HG02938 (cell line): Measurements from ENCODE around the gene SLITRK6.
A peak's percentile ranks its signal among the peaks of the same experiment; 100 is the strongest.
"Not testable (repeated sequence)": the region's sequence is repeated elsewhere in the genome, so short reads cannot be mapped to it uniquely, and the experiment has no call there.

ENCODE experiments used
- ATAC-seq: cut with Tn5 transposase; IDR thresholded peaks from one replicate; pipeline ENCODE4 v1.9.1; 2021; ENCODE audit warnings: mild to moderate bottlenecking, moderate library complexity; ENCODE audit not compliant: unreplicated experiment

SLITRK6 gene

GRCh38 chr13:85799097-85799582 is at the start of gene SLITRK6:
SLITRK6 (minus strand) TSS chr13:85799419; CDS start chr13:85796508, 2,911 bp downstream.
- ATAC-seq, result no peak

- no peak for ATAC-seq
Observed at GRCh38 chr13:85847012-85847411, 47.8 kb upstream of the SLITRK6 start.

- no peak for ATAC-seq
Observed at GRCh38 chr13:85841427-85841826, 42.2 kb upstream of the SLITRK6 start.

- no peak for ATAC-seq
Observed at GRCh38 chr13:85833921-85834320, 34.7 kb upstream of the SLITRK6 start.

GRCh38 chr13:85828094-85828684 is 29.0 kb upstream of the SLITRK6 start:
- ATAC-seq, result no peak

- ATAC-seq, result no peak
Observed at GRCh38 chr13:85825454-85825853, 26.2 kb upstream of the SLITRK6 start.

GRCh38 chr13:85823832-85824231 is 24.6 kb upstream of the SLITRK6 start:
- ATAC-seq, result no peak

- no peak for ATAC-seq
Observed at GRCh38 chr13:85819513-85819912, 20.3 kb upstream of the SLITRK6 start.

- no peak for ATAC-seq
Observed at GRCh38 chr13:85816413-85816812, 17.2 kb upstream of the SLITRK6 start.

GRCh38 chr13:85812282-85812681 is 13.1 kb upstream of the SLITRK6 start:
- no peak for ATAC-seq

- ATAC-seq, result no peak
Observed at GRCh38 chr13:85808811-85809210, 9.6 kb upstream of the SLITRK6 start.

GRCh38 chr13:85806553-85807175 is 7.4 kb upstream of the SLITRK6 start:
- ATAC-seq, result peak; percentile 92

- ATAC-seq, result no peak
Observed at GRCh38 chr13:85798556-85798955, 663 bp downstream of the SLITRK6 start.

- ATAC-seq, result no peak
Observed at GRCh38 chr13:85797311-85797710, 1.9 kb downstream of the SLITRK6 start.

- ATAC-seq, result no peak
Observed at GRCh38 chr13:85785205-85785604, 14.0 kb downstream of the SLITRK6 start.

GRCh38 chr13:85772367-85772766 is 26.9 kb downstream of the SLITRK6 start:
- ATAC-seq, result no peak

GRCh38 chr13:85771856-85772255 is 27.4 kb downstream of the SLITRK6 start:
- no peak for ATAC-seq

GRCh38 chr13:85768946-85769345 is 30.3 kb downstream of the SLITRK6 start:
- no peak for ATAC-seq

GRCh38 chr13:85755123-85755522 is 44.1 kb downstream of the SLITRK6 start:
- ATAC-seq, result no peak

- ATAC-seq, result not testable (repeated sequence)
Observed at GRCh38 chr13:85743201-85743770, 55.9 kb downstream of the SLITRK6 start.
